ENCODE data around the gene GAS2L2. TPM values are rescaled to one million over a fixed set of nuclear protein-coding genes. Genes with fewer than 3 reads are reported as not detected.

GAS2L2 gene
- total and polyA plus RNA-seq, 2 of the 8 experiments (the other 6 are each of a cell fraction or from before 2014, with no cell fraction given): 0.09 to 0.13 TPM

DNA sequence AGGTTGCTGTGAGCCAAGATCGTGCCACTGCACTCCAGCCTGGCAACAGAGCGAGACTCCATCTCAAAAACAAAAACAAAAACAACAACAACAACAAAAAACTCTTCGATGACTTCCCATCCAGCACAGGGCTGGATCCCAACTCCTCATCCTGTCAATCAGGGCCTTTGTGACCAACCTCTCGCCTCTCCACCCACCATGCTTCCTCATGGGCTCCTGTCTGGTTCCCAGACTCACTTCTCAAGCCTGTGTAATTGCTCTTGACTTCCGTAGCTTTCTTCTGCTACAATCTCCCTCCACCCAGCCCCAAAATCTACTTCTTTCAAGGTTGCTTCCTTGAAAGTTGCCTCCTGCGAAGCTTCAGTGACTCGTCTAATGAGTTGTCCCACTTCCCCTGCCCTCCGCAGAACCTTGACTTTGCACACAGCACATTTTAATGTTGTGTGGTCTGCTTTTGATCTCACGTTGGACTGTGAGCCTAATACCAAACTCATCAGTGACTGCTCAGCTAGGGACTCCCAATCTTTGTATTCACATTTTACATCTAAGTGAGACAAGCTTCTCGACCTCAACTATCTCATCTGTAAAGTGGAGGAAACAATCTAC lies 22.5 kb downstream of the GAS2L2 start (continued):
- TF ChIP-seq, protein P1, sequence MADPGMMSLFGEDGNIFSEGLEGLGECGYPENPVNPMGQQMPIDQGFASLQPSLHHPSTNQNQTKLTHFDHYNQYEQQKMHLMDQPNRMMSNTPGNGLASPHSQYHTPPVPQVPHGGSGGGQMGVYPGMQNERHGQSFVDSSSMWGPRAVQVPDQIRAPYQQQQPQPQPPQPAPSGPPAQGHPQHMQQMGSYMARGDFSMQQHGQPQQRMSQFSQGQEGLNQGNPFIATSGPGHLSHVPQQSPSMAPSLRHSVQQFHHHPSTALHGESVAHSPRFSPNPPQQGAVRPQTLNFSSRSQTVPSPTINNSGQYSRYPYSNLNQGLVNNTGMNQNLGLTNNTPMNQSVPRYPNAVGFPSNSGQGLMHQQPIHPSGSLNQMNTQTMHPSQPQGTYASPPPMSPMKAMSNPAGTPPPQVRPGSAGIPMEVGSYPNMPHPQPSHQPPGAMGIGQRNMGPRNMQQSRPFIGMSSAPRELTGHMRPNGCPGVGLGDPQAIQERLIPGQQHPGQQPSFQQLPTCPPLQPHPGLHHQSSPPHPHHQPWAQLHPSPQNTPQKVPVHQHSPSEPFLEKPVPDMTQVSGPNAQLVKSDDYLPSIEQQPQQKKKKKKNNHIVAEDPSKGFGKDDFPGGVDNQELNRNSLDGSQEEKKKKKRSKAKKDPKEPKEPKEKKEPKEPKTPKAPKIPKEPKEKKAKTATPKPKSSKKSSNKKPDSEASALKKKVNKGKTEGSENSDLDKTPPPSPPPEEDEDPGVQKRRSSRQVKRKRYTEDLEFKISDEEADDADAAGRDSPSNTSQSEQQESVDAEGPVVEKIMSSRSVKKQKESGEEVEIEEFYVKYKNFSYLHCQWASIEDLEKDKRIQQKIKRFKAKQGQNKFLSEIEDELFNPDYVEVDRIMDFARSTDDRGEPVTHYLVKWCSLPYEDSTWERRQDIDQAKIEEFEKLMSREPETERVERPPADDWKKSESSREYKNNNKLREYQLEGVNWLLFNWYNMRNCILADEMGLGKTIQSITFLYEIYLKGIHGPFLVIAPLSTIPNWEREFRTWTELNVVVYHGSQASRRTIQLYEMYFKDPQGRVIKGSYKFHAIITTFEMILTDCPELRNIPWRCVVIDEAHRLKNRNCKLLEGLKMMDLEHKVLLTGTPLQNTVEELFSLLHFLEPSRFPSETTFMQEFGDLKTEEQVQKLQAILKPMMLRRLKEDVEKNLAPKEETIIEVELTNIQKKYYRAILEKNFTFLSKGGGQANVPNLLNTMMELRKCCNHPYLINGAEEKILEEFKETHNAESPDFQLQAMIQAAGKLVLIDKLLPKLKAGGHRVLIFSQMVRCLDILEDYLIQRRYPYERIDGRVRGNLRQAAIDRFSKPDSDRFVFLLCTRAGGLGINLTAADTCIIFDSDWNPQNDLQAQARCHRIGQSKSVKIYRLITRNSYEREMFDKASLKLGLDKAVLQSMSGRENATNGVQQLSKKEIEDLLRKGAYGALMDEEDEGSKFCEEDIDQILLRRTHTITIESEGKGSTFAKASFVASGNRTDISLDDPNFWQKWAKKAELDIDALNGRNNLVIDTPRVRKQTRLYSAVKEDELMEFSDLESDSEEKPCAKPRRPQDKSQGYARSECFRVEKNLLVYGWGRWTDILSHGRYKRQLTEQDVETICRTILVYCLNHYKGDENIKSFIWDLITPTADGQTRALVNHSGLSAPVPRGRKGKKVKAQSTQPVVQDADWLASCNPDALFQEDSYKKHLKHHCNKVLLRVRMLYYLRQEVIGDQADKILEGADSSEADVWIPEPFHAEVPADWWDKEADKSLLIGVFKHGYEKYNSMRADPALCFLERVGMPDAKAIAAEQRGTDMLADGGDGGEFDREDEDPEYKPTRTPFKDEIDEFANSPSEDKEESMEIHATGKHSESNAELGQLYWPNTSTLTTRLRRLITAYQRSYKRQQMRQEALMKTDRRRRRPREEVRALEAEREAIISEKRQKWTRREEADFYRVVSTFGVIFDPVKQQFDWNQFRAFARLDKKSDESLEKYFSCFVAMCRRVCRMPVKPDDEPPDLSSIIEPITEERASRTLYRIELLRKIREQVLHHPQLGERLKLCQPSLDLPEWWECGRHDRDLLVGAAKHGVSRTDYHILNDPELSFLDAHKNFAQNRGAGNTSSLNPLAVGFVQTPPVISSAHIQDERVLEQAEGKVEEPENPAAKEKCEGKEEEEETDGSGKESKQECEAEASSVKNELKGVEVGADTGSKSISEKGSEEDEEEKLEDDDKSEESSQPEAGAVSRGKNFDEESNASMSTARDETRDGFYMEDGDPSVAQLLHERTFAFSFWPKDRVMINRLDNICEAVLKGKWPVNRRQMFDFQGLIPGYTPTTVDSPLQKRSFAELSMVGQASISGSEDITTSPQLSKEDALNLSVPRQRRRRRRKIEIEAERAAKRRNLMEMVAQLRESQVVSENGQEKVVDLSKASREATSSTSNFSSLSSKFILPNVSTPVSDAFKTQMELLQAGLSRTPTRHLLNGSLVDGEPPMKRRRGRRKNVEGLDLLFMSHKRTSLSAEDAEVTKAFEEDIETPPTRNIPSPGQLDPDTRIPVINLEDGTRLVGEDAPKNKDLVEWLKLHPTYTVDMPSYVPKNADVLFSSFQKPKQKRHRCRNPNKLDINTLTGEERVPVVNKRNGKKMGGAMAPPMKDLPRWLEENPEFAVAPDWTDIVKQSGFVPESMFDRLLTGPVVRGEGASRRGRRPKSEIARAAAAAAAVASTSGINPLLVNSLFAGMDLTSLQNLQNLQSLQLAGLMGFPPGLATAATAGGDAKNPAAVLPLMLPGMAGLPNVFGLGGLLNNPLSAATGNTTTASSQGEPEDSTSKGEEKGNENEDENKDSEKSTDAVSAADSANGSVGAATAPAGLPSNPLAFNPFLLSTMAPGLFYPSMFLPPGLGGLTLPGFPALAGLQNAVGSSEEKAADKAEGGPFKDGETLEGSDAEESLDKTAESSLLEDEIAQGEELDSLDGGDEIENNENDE (IDR thresholded peaks at IDR 0.05; ENCODE audit: insufficient replicate concordance, low read length): no peak
- TF ChIP-seq PHF8 (conservative IDR thresholded peaks at IDR 0.05; ENCODE audit: low read depth, low read length): no peak
